NCI-H2081 treated with DMSO at 0.1 percent for 48 hours (cell line): Measurements from ENCODE around the gene TRIM41.

Source experiments
- DNase-seq: peaks from one replicate; lab custom pipeline; 2025; lab: John Stamatoyannopoulos, UW

TRIM41 gene

GRCh38 chr5:181233088-181233800 lies 10.2 kb downstream of the TRIM41 start:
- no peak for DNase-seq

- no peak for DNase-seq
Observed at GRCh38 chr5:181233801-181234454, 10.8 kb downstream of the TRIM41 start.

GRCh38 chr5:181234455-181235306 lies 11.6 kb downstream of the TRIM41 start:
- DNase-seq: no peak

GRCh38 chr5:181235323-181235688 lies 12.2 kb downstream of the TRIM41 start:
- DNase-seq: no peak

GRCh38 chr5:181235689-181236366 lies 12.7 kb downstream of the TRIM41 start:
- DNase-seq: no peak

- DNase-seq: no peak
Observed at GRCh38 chr5:181236471-181236870, 13.4 kb downstream of the TRIM41 start.

- DNase-seq: no peak
Observed at GRCh38 chr5:181236954-181237641, 14.0 kb downstream of the TRIM41 start.

GRCh38 chr5:181237729-181238385 lies 14.8 kb downstream of the TRIM41 start:
- no peak for DNase-seq

- no peak for DNase-seq
Observed at GRCh38 chr5:181239062-181239663, 16.1 kb downstream of the TRIM41 start.

- no peak for DNase-seq
Observed at GRCh38 chr5:181241393-181241975, 18.4 kb downstream of the TRIM41 start.

- DNase-seq: no peak
Observed at GRCh38 chr5:181242031-181242451, 19.0 kb downstream of the TRIM41 start.

- DNase-seq: no peak
Observed at GRCh38 chr5:181243018-181243563, 20.0 kb downstream of the TRIM41 start.

GRCh38 chr5:181243564-181244343 lies 20.7 kb downstream of the TRIM41 start, which contains the start of gene RACK1:
RACK1 (minus strand) TSS chr5:181243906; CDS start chr5:181243800, 106 bp downstream.
- DNase-seq: no peak

- DNase-seq: no peak
Observed at GRCh38 chr5:181245427-181246275, 22.6 kb downstream of the TRIM41 start.

- no peak for DNase-seq
Observed at GRCh38 chr5:181246276-181247049, 23.4 kb downstream of the TRIM41 start.

GRCh38 chr5:181248277-181248676 lies 25.2 kb downstream of the TRIM41 start:
- no peak for DNase-seq

GRCh38 chr5:181255276-181255675 lies 32.2 kb downstream of the TRIM41 start:
- no peak for DNase-seq
